ENCODE results near the gene CCDC192.

GRCh38 chr5:127976525-127976924, 273.3 kb downstream of the CCDC192 start:
- TF ChIP-seq EZH2 (IDR thresholded peaks at IDR 0.05; ENCODE audit: borderline replicate concordance, low read length), result no peak
- no peak for TF ChIP-seq CTCF (conservative IDR thresholded peaks at IDR 0.05 in 1 of 2, IDR thresholded peaks at IDR 0.05 in 1 of 2; ENCODE audit: extremely low read depth in 1 of 2, insufficient read depth in 1 of 2, low read depth in 1 of 2, low read length in 2 of 2)

Data from mammary epithelial cell (primary cell).